ENCODE measurements around the gene CDK5RAP3.

Gene CDK5RAP3

DNA sequence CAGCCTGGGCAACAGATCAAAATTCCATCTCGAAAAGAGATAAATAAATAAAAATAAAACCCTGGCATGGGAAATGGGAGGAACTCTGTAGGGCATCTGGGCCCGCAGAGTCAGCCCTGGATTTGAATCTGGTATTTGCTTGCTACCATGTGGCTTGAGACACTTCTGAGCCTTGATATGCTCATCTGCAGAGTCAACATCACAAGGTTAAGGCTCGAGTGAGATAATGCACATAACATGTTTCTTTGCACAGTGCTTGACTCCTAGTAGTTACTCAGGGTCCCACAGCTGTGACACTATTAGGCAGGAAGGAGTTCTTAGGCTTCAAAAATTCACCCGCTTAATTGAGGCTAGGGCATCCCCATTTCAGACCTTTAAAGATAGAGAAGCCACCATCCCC lies 21.3 kb downstream of the CDK5RAP3 start:
- TF ChIP-seq RAD21 (IDR thresholded peaks at IDR 0.05; ENCODE audit: low read depth) (no peak), CREB1 (IDR thresholded peaks at IDR 0.05; ENCODE audit: low read depth) (no peak), MAX (IDR thresholded peaks at IDR 0.05) (no peak), EGR1 (IDR thresholded peaks at IDR 0.05) (no peak), TCF12 (IDR thresholded peaks at IDR 0.05; ENCODE audit: low read depth) (no peak), NFIC (IDR thresholded peaks at IDR 0.05) (no peak), EP300 (IDR thresholded peaks at IDR 0.05; ENCODE audit: borderline replicate concordance) (no peak), TAF1 (IDR thresholded peaks at IDR 0.05; ENCODE audit: low read depth) (no peak), FOXM1 (IDR thresholded peaks at IDR 0.05; ENCODE audit: borderline replicate concordance, low read depth) (no peak), USF1 (IDR thresholded peaks at IDR 0.05) (no peak)

DNA sequence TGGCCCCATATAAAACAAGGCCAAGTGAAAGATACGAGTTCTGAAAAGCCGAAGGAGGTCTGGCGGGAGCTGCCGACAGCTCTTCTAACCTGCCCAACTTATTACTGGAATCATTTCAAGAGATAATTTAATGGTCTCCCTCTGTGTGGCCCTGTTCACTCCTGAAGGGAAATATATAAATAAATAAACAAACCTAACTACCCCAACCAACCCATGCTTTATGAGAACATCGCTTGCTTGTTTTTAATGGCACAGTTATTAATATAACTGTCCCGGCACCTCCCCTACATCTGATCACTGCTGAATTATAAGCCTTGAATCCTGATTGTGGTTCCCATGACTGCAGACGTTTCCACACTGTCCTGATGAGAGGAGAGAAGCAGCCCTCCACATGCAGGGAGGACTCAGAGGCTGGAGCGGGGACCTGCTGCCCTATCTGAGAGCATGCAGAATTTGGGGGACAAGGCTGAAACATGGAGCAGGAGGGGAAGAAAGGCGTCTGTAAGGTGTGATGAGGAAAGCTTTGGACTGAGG lies 22.2 kb downstream of the CDK5RAP3 start:
- TF ChIP-seq USF1 (IDR thresholded peaks at IDR 0.05) (no peak), YY1 (IDR thresholded peaks at IDR 0.05; ENCODE audit: low read depth) (no peak), ZBTB7A (IDR thresholded peaks at IDR 0.05; ENCODE audit: low read depth) (no peak)

GRCh38 chr17:47993964-47994363 lies 23.1 kb downstream of the CDK5RAP3 start:
- TF ChIP-seq RAD21 (IDR thresholded peaks at IDR 0.05; ENCODE audit: low read depth) (no peak), EGR1 (IDR thresholded peaks at IDR 0.05) (no peak), ZBTB7A (IDR thresholded peaks at IDR 0.05; ENCODE audit: low read depth) (no peak), MAX (IDR thresholded peaks at IDR 0.05) (no peak), NFIC (IDR thresholded peaks at IDR 0.05) (no peak), USF1 (IDR thresholded peaks at IDR 0.05) (no peak), TEAD4 (IDR thresholded peaks at IDR 0.05) (no peak), EP300 (IDR thresholded peaks at IDR 0.05; ENCODE audit: borderline replicate concordance) (no peak), TCF12 (IDR thresholded peaks at IDR 0.05; ENCODE audit: low read depth) (no peak), CREB1 (IDR thresholded peaks at IDR 0.05; ENCODE audit: low read depth) (no peak), YY1 (IDR thresholded peaks at IDR 0.05; ENCODE audit: low read depth) (no peak), FOXM1 (IDR thresholded peaks at IDR 0.05; ENCODE audit: borderline replicate concordance, low read depth) (no peak), CEBPB (IDR thresholded peaks at IDR 0.05) (no peak), TAF1 (IDR thresholded peaks at IDR 0.05; ENCODE audit: low read depth) (no peak)
- TF ChIP-seq, protein P1, sequence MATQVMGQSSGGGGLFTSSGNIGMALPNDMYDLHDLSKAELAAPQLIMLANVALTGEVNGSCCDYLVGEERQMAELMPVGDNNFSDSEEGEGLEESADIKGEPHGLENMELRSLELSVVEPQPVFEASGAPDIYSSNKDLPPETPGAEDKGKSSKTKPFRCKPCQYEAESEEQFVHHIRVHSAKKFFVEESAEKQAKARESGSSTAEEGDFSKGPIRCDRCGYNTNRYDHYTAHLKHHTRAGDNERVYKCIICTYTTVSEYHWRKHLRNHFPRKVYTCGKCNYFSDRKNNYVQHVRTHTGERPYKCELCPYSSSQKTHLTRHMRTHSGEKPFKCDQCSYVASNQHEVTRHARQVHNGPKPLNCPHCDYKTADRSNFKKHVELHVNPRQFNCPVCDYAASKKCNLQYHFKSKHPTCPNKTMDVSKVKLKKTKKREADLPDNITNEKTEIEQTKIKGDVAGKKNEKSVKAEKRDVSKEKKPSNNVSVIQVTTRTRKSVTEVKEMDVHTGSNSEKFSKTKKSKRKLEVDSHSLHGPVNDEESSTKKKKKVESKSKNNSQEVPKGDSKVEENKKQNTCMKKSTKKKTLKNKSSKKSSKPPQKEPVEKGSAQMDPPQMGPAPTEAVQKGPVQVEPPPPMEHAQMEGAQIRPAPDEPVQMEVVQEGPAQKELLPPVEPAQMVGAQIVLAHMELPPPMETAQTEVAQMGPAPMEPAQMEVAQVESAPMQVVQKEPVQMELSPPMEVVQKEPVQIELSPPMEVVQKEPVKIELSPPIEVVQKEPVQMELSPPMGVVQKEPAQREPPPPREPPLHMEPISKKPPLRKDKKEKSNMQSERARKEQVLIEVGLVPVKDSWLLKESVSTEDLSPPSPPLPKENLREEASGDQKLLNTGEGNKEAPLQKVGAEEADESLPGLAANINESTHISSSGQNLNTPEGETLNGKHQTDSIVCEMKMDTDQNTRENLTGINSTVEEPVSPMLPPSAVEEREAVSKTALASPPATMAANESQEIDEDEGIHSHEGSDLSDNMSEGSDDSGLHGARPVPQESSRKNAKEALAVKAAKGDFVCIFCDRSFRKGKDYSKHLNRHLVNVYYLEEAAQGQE (IDR thresholded peaks at IDR 0.05; ENCODE audit: low read depth) = no peak

- no peak for TF ChIP-seq EGR1 (IDR thresholded peaks at IDR 0.05)
- no peak for TF ChIP-seq FOXM1 (IDR thresholded peaks at IDR 0.05; ENCODE audit: borderline replicate concordance, low read depth)
- no peak for TF ChIP-seq CREB1 (IDR thresholded peaks at IDR 0.05; ENCODE audit: low read depth)
- TF ChIP-seq USF1 (IDR thresholded peaks at IDR 0.05) = no peak
- no peak for TF ChIP-seq RAD21 (IDR thresholded peaks at IDR 0.05; ENCODE audit: low read depth)
- TF ChIP-seq TEAD4 (IDR thresholded peaks at IDR 0.05) = no peak
- TF ChIP-seq TCF12 (IDR thresholded peaks at IDR 0.05; ENCODE audit: low read depth) = no peak
- TF ChIP-seq MAX (IDR thresholded peaks at IDR 0.05) = no peak
- no peak for TF ChIP-seq TAF1 (IDR thresholded peaks at IDR 0.05; ENCODE audit: low read depth)
- TF ChIP-seq ZBTB7A (IDR thresholded peaks at IDR 0.05; ENCODE audit: low read depth) = no peak
- TF ChIP-seq EP300 (IDR thresholded peaks at IDR 0.05; ENCODE audit: borderline replicate concordance) = no peak
- TF ChIP-seq, protein P1 (IDR thresholded peaks at IDR 0.05; ENCODE audit: low read depth) = no peak
- TF ChIP-seq CEBPB (IDR thresholded peaks at IDR 0.05) = no peak
- no peak for TF ChIP-seq YY1 (IDR thresholded peaks at IDR 0.05; ENCODE audit: low read depth)
These were observed 23.8 kb downstream of the CDK5RAP3 start for GRCh38 chr17:47994724-47995123.
